HFF-Myc (cell line): ENCODE measurements around the gene OBP2A.

Source experiments
- DNase-seq: peaks from one replicate; pipeline ENCODE4 v3.0.0-alpha.2; 2011; ENCODE audit warnings: low read depth; ENCODE audit errors: extremely low read depth
- H3K4me3 ChIP-seq: replicated peaks from 2 replicates; pipeline ENCODE4 v1.5.1; 2011; ENCODE audit warnings: low read depth, mild to moderate bottlenecking, control low read depth, low read length
- CTCF ChIP-seq: IDR thresholded peaks from 2 replicates; pipeline ENCODE4 v1.5.1; 2012; ENCODE audit warnings: mild to moderate bottlenecking, low read depth, low read length, control low read depth; ENCODE audit errors: missing control alignments

The OBP2A gene

GRCh38 chr9:135502168-135502872, 43.6 kb upstream of the OBP2A start:
- no peak for DNase-seq
- TF ChIP-seq CTCF, result no peak
- H3K4me3 ChIP-seq, result peak overlapping the region; percentile 84

GRCh38 chr9:135502873-135503321, 43.0 kb upstream of the OBP2A start:
- no peak for DNase-seq
- no peak for TF ChIP-seq CTCF
- no peak overlapping the region for H3K4me3 ChIP-seq

GRCh38 chr9:135503371-135504261, 42.3 kb upstream of the OBP2A start:
- no peak for TF ChIP-seq CTCF
- H3K4me3 ChIP-seq, result no peak overlapping the region
- no peak for DNase-seq

GRCh38 chr9:135504262-135505243, 41.4 kb upstream of the OBP2A start:
- DNase-seq, result no peak
- peak; percentile 68 for TF ChIP-seq CTCF
- H3K4me3 ChIP-seq, result no peak overlapping the region

GRCh38 chr9:135505406-135506187, 40.3 kb upstream of the OBP2A start:
- no peak for TF ChIP-seq CTCF
- DNase-seq, result no peak

More at GRCh38 chr9:135505406-135506187, 40.3 kb upstream of the OBP2A start:
- no peak overlapping the region for H3K4me3 ChIP-seq
